Activated CD4-positive, alpha-beta T cell treated with anti-CD3 and anti-CD28 coated beads for 36 hours (primary cell): ENCODE data around the gene SYP. TPM values are rescaled to one million over a fixed set of nuclear protein-coding genes. Genes with fewer than 3 reads are reported as not detected.

Source experiments
- ATAC-seq: fragments of 200-7000 bp; cut with Tn5 transposase; one replicate; pipeline ENCODE4 v1.10.0; 2021; ENCODE audit warnings: mild to moderate bottlenecking, moderate library complexity
- CTCF ChIA-PET: fragments of 350-600 bp; sonication (Branson Sonifier 250); formaldehyde crosslinking; loops from one replicate; lab custom pipeline; 2021; ENCODE audit warnings: antibody characterized with exemption; lab: Charles Lee
- POLR2A ChIA-PET: fragments of 350-600 bp; sonication (Branson Sonifier 250); formaldehyde crosslinking; loops from one replicate; lab custom pipeline; 2021; ENCODE audit warnings: antibody characterized with exemption, inconsistent platforms; lab: Charles Lee
- DNase-seq: peaks from one replicate; pipeline ENCODE4 v3.0.0-alpha.2; 2020
- H3K27ac Mint-ChIP-seq: one replicate; pipeline ENCODE4 v1.8.0; 2021; ENCODE audit warnings: mixed read lengths
- H3K27me3 Mint-ChIP-seq: one replicate; pipeline ENCODE4 v1.8.0; 2021; ENCODE audit warnings: mixed read lengths
- H3K36me3 Mint-ChIP-seq: one replicate; pipeline ENCODE4 v1.8.0; 2021; ENCODE audit warnings: low read depth, mixed read lengths
- H3K4me1 Mint-ChIP-seq: one replicate; pipeline ENCODE4 v1.8.0; 2021; ENCODE audit warnings: mixed read lengths
- H3K4me3 Mint-ChIP-seq: one replicate; pipeline ENCODE4 v1.8.0; 2021; ENCODE audit warnings: mild to moderate bottlenecking, moderate library complexity, mixed read lengths
- H3K9me3 Mint-ChIP-seq: one replicate; pipeline ENCODE4 v1.8.0; 2021; ENCODE audit warnings: low read depth, mixed read lengths
- intact Hi-C, 2 experiments: fragments of 100-400 bp; cut with DNase I in 1 of 2; cut with micrococcal nuclease in 1 of 2; formaldehyde crosslinking; loops; one replicate each; pipeline versions ENCODE4 v1.14.2 to v1.15.1; 2022 to 2024; cut with DNase I, micrococcal nuclease
- total RNA-seq, 2 experiments: library from RNA; stranded (reverse); gene quantifications; one replicate each; pipeline ENCODE4 v1.2.3, GENCODE V29; 2021

The SYP gene
- total RNA-seq, 2 experiments from 2014 or later: 7.2 to 8.5 TPM

- no peak for DNase-seq
- no peak for ATAC-seq
- ChIA-PET POLR2A (no interaction called here), CTCF (interaction anchor here (0.9 kb wide), 1 partner anchor 42 kb away, joined by 3 read pairs; no protein-coding TSS in a partner anchor)
- no peak overlapping the region for H3K4me3 Mint-ChIP-seq
- intact Hi-C loops: loop anchor here in 1 of 2 experiments (5.0 kb wide), 1 partner anchor 42 kb away; no protein-coding TSS in a partner anchor
- no peaks in the 10 kb centered on the region for H3K9me3 Mint-ChIP-seq
- peaks cover 9% of the 10 kb centered on the region for H3K36me3 Mint-ChIP-seq
- H3K4me1 Mint-ChIP-seq: peaks cover 25% of the 10 kb centered on the region
- H3K27me3 Mint-ChIP-seq: no peaks in the 10 kb centered on the region
- no peak overlapping the region for H3K27ac Mint-ChIP-seq
Measured at GRCh38 chrX:49233887-49234555, 34.0 kb upstream of the SYP start.

- no peak for DNase-seq
- H3K27ac Mint-ChIP-seq: no peak within 1 kb of the TSS
- peaks cover 6% of the 10 kb centered on the region for H3K36me3 Mint-ChIP-seq
- POLR2A ChIA-PET: no interaction called here
- CTCF ChIA-PET: no interaction called here
- no peak for ATAC-seq
- no peaks in the 10 kb centered on the region for H3K27me3 Mint-ChIP-seq
- no peak within 1 kb of the TSS for H3K4me3 Mint-ChIP-seq
- H3K9me3 Mint-ChIP-seq: no peaks in the 10 kb centered on the region
- H3K4me1 Mint-ChIP-seq: peaks cover 25% of the 10 kb centered on the region
- intact Hi-C loops: loop anchor here in 1 of 2 experiments (5.0 kb wide), 1 partner anchor 41 kb away; no protein-coding TSS in a partner anchor
Measured at GRCh38 chrX:49233176-49233575, 33.2 kb upstream of the SYP start, which contains the start of gene CACNA1F. Gene CACNA1F (minus strand): TSS chrX:49233340. CDS start chrX:49233309, 31 bp downstream.

- Mint-ChIP-seq H3K4me3 (no peak overlapping the region), H3K27me3 (no peaks in the 10 kb centered on the region), H3K36me3 (peaks cover 5% of the 10 kb centered on the region), H3K27ac (no peak overlapping the region), H3K9me3 (no peaks in the 10 kb centered on the region), H3K4me1 (peaks cover 25% of the 10 kb centered on the region)
- no peak for DNase-seq
- POLR2A ChIA-PET: no interaction called here
- CTCF ChIA-PET: no interaction called here
- no peak for ATAC-seq
- intact Hi-C loops: loop anchor here in 1 of 2 experiments (5.0 kb wide), 1 partner anchor 40 kb away; no protein-coding TSS in a partner anchor
Measured at GRCh38 chrX:49232525-49232924, 32.5 kb upstream of the SYP start.

GRCh38 chrX:49231333-49232000, 31.5 kb upstream of the SYP start:
- CTCF ChIA-PET: no interaction called here
- no peak overlapping the region for H3K27ac Mint-ChIP-seq
- no peaks in the 10 kb centered on the region for H3K36me3 Mint-ChIP-seq

GRCh38 chrX:49230500-49231232, 30.7 kb upstream of the SYP start:
- H3K27me3 Mint-ChIP-seq: no peaks in the 10 kb centered on the region
- peaks cover 14% of the 10 kb centered on the region for H3K4me1 Mint-ChIP-seq
- no peaks in the 10 kb centered on the region for H3K36me3 Mint-ChIP-seq
- intact Hi-C loops: loop anchor here (2.0 to 5.0 kb wide), 3 partner anchors 30 to 40 kb away; partner anchors contain the start of gene SYP (in 1 of the 2)
- H3K4me3 Mint-ChIP-seq: peak overlapping the region; percentile 72
- ATAC-seq: peak; percentile 77
- CTCF ChIA-PET: no interaction called here
- peak; percentile 81 for DNase-seq
- peak overlapping the region; percentile 85 for H3K27ac Mint-ChIP-seq
- POLR2A ChIA-PET: interaction anchor here (1.0 kb wide), 1 partner anchor 40 kb away, joined by 3 read pairs; no protein-coding TSS in a partner anchor
- H3K9me3 Mint-ChIP-seq: no peaks in the 10 kb centered on the region

More at GRCh38 chrX:49231333-49232000, 31.5 kb upstream of the SYP start:
- ATAC-seq (no peak), DNase-seq (no peak)
- Mint-ChIP-seq H3K9me3 (no peaks in the 10 kb centered on the region), H3K4me3 (peak overlapping the region; percentile 72), H3K27me3 (no peaks in the 10 kb centered on the region), H3K4me1 (peaks cover 15% of the 10 kb centered on the region)
- POLR2A ChIA-PET: interaction anchor here (1.0 kb wide), 1 partner anchor 41 kb away, joined by 3 read pairs; no protein-coding TSS in a partner anchor
- intact Hi-C loops: loop anchor here (2.0 to 5.0 kb wide), 3 partner anchors 31 to 41 kb away; partner anchors contain the start of gene SYP (in 1 of the 2)

- POLR2A ChIA-PET: no interaction called here
- DNase-seq: no peak
- Mint-ChIP-seq H3K27me3 (peaks cover 3% of the 10 kb centered on the region), H3K36me3 (no peaks in the 10 kb centered on the region), H3K4me1 (peaks cover 13% of the 10 kb centered on the region), H3K4me3 (no peak overlapping the region), H3K9me3 (no peaks in the 10 kb centered on the region), H3K27ac (no peak overlapping the region)
- intact Hi-C loops: no loop called here
- no peak for ATAC-seq
- CTCF ChIA-PET: no interaction called here
Measured at GRCh38 chrX:49228185-49228584, 28.2 kb upstream of the SYP start.

GRCh38 chrX:49227726-49228125, 27.7 kb upstream of the SYP start:
- POLR2A ChIA-PET: no interaction called here
- Mint-ChIP-seq H3K27me3 (peaks cover 3% of the 10 kb centered on the region), H3K4me3 (no peak overlapping the region), H3K36me3 (no peaks in the 10 kb centered on the region), H3K4me1 (peaks cover 13% of the 10 kb centered on the region), H3K27ac (no peak overlapping the region), H3K9me3 (no peaks in the 10 kb centered on the region)
- no peak for DNase-seq
- CTCF ChIA-PET: no interaction called here
- no peak for ATAC-seq
- intact Hi-C loops: no loop called here

- H3K27ac Mint-ChIP-seq: no peak overlapping the region
- no peak for ATAC-seq
- CTCF ChIA-PET: interaction anchor here (0.8 kb wide), 1 partner anchor 48 kb away, joined by 4 read pairs; no protein-coding TSS in a partner anchor
Measured at GRCh38 chrX:49226946-49227345, 27.0 kb upstream of the SYP start.

GRCh38 chrX:49225858-49226257, 25.9 kb upstream of the SYP start:
- Mint-ChIP-seq H3K9me3 (no peaks in the 10 kb centered on the region), H3K27me3 (peaks cover 3% of the 10 kb centered on the region), H3K4me1 (peaks cover 5% of the 10 kb centered on the region), H3K36me3 (no peaks in the 10 kb centered on the region), H3K27ac (no peak overlapping the region), H3K4me3 (no peak overlapping the region)
- intact Hi-C loops: no loop called here
- CTCF ChIA-PET: no interaction called here
- ATAC-seq (no peak), DNase-seq (no peak)
- POLR2A ChIA-PET: no interaction called here

More at GRCh38 chrX:49226946-49227345, 27.0 kb upstream of the SYP start:
- Mint-ChIP-seq H3K4me1 (peaks cover 13% of the 10 kb centered on the region), H3K36me3 (no peaks in the 10 kb centered on the region), H3K4me3 (no peak overlapping the region), H3K27me3 (peaks cover 3% of the 10 kb centered on the region), H3K9me3 (no peaks in the 10 kb centered on the region)
- intact Hi-C loops: no loop called here
- DNase-seq: no peak
- POLR2A ChIA-PET: no interaction called here

- intact Hi-C loops: no loop called here
- no peak overlapping the region for H3K4me3 Mint-ChIP-seq
- no peaks in the 10 kb centered on the region for H3K4me1 Mint-ChIP-seq
- ChIA-PET CTCF (no interaction called here), POLR2A (no interaction called here)
- no peak overlapping the region for H3K27ac Mint-ChIP-seq
- H3K27me3 Mint-ChIP-seq: peaks cover 3% of the 10 kb centered on the region
- no peaks in the 10 kb centered on the region for H3K9me3 Mint-ChIP-seq
- no peak for ATAC-seq
- DNase-seq: no peak
- no peaks in the 10 kb centered on the region for H3K36me3 Mint-ChIP-seq
Measured at GRCh38 chrX:49221868-49222267, 21.9 kb upstream of the SYP start.

GRCh38 chrX:49220100-49220499, 20.1 kb upstream of the SYP start:
- ChIA-PET POLR2A (no interaction called here), CTCF (no interaction called here)
- no peaks in the 10 kb centered on the region for H3K9me3 Mint-ChIP-seq
- no peak for ATAC-seq
- H3K4me3 Mint-ChIP-seq: no peak overlapping the region
- H3K36me3 Mint-ChIP-seq: no peaks in the 10 kb centered on the region
- no peaks in the 10 kb centered on the region for H3K4me1 Mint-ChIP-seq
- DNase-seq: no peak
- intact Hi-C loops: no loop called here
- H3K27me3 Mint-ChIP-seq: peaks cover 3% of the 10 kb centered on the region
- no peak overlapping the region for H3K27ac Mint-ChIP-seq
